DOHH2 (cell line): ENCODE measurements around the gene CAPN10.
A peak's percentile ranks its signal among the peaks of the same experiment; 100 is the strongest.
"Not testable (repeated sequence)": the region's sequence is repeated elsewhere in the genome, so short reads cannot be mapped to it uniquely, and the experiment has no call there.

Experiments
- H3F3A ChIP-seq: fragments of 200-600 bp; sonication (generic), shearing (Covaris generic); 2 replicates; pipeline ENCODE4 v1.6.0; 2016; ENCODE audit warnings: antibody characterized with exemption, mild to moderate bottlenecking; ENCODE audit not compliant: control insufficient read depth, insufficient read depth
- H3K27ac ChIP-seq: fragments of 200-600 bp; sonication (generic); 2 replicates; pipeline ENCODE4 v1.5.1; 2014; ENCODE audit warnings: low read depth, mild to moderate bottlenecking, low read length, moderate library complexity
- H3K27me3 ChIP-seq: fragments of 200-600 bp; sonication (generic); 2 replicates; pipeline ENCODE4 v1.6.1; 2014; ENCODE audit warnings: mild to moderate bottlenecking, low read length, mixed read lengths; ENCODE audit not compliant: control insufficient read depth
- H3K36me3 ChIP-seq: fragments of 200-600 bp; sonication (generic); 2 replicates; pipeline ENCODE4 v1.6.1; 2014; ENCODE audit warnings: mild to moderate bottlenecking, low read length, moderate library complexity, mixed read lengths; ENCODE audit not compliant: control insufficient read depth
- H3K4me1 ChIP-seq: fragments of 200-600 bp; sonication (generic); 2 replicates; pipeline ENCODE4 v1.6.1; 2014; ENCODE audit warnings: mild to moderate bottlenecking, low read length, mixed read lengths; ENCODE audit not compliant: control insufficient read depth
- H3K4me2 ChIP-seq: fragments of 200-600 bp; sonication (generic); 2 replicates; pipeline ENCODE4 v1.6.0; 2014; ENCODE audit warnings: mild to moderate bottlenecking, low read length, moderate library complexity
- H3K4me3 ChIP-seq: fragments of 200-600 bp; sonication (generic); 2 replicates; pipeline ENCODE4 v1.5.1; 2014; ENCODE audit warnings: mild to moderate bottlenecking, low read length, mixed read lengths
- H3K79me2 ChIP-seq: fragments of 200-600 bp; sonication (generic); 2 replicates; pipeline ENCODE4 v1.6.1; 2014; ENCODE audit warnings: mild to moderate bottlenecking, low read length, mixed read lengths; ENCODE audit not compliant: control insufficient read depth
- H3K9me2 ChIP-seq: fragments of 200-600 bp; sonication (generic); replicated peaks from 2 replicates; pipeline ENCODE4 v1.6.1; 2014; ENCODE audit warnings: mild to moderate bottlenecking, low read length, mixed read lengths; ENCODE audit not compliant: control insufficient read depth
- H3K9me3 ChIP-seq: fragments of 200-600 bp; sonication (generic); 2 replicates; pipeline ENCODE4 v1.6.1; 2014; ENCODE audit warnings: antibody characterized with exemption, low read length, mixed read lengths; ENCODE audit not compliant: control insufficient read depth, insufficient read depth
- H4K20me1 ChIP-seq: fragments of 200-600 bp; sonication (generic); 2 replicates; pipeline ENCODE4 v1.6.0; 2014; ENCODE audit warnings: low read depth, mild to moderate bottlenecking, antibody characterized with exemption, low read length, moderate library complexity; ENCODE audit not compliant: control insufficient read depth, insufficient read depth
- CTCF ChIP-seq: fragments of 200-600 bp; sonication (generic); IDR thresholded peaks from one replicate; pipeline ENCODE4 v1.5.1; 2014; ENCODE audit warnings: antibody characterized with exemption, mild to moderate bottlenecking, low read depth, low read length; ENCODE audit not compliant: poor library complexity, severe bottlenecking
- EZH2phosphoT487 ChIP-seq: fragments of 200-600 bp; sonication (generic); IDR thresholded peaks from 2 replicates; pipeline ENCODE4 v1.6.1; 2017; ENCODE audit warnings: borderline replicate concordance, mild to moderate bottlenecking, antibody characterized with exemption, low read length, moderate library complexity, mixed read lengths

CAPN10 gene

DNA sequence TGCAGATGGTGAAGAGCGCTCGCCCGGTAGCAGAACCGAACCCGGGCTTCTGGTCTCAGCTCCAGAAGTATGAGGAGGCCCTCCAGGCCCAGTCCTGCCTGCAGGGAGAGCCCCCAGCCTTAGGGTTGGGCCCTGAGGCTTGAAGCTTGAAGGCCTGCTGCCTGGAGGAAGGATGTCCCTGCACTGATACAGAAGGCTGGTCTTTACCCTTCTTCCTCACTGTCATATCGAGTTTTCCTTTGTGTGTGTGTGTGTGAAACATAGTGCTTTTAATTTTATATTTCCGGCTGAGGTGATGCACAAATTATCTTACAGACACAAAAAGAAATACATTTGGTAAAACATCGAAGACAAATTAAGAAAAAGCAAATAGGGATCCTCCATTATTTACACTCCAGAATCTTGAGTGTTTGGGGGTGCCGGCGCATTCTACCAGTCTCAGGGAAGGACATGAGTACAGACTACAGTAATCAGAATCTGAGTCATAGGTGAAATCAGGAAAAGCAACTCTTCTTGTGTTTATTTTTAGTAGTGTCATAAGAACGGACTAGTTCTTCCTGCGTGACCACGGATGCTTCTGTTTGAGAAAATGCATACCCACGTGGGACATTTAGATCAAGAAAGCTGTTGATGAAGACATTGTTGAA, 25.1 kb upstream of the CAPN10 start:
- no peaks in the 10 kb centered on the region for H3K9me3 ChIP-seq
- H3K27me3 ChIP-seq, result no peaks in the 10 kb centered on the region
- H3K9me2 ChIP-seq, result no peaks in the 10 kb centered on the region
- TF ChIP-seq CTCF, result peak; percentile 4
- no peak for TF ChIP-seq EZH2phosphoT487
- H3K4me2 ChIP-seq, result peak overlapping the region; percentile 71
- peak overlapping the region; percentile 88 for H3K27ac ChIP-seq
- H4K20me1 ChIP-seq, result no peaks in the 10 kb centered on the region
- H3K79me2 ChIP-seq, result peaks cover 90% of the 10 kb centered on the region
- H3K36me3 ChIP-seq, result peaks cover 73% of the 10 kb centered on the region
- peak overlapping the region; percentile 93 for H3K4me3 ChIP-seq
- H3F3A ChIP-seq, result peaks cover 20% of the 10 kb centered on the region
- H3K4me1 ChIP-seq, result peaks cover 66% of the 10 kb centered on the region

GRCh38 chr2:240563231-240563630, 23.3 kb upstream of the CAPN10 start:
- H3K9me2 ChIP-seq, H4K20me1 ChIP-seq, H3K27me3 ChIP-seq, H3K9me3 ChIP-seq, H3K4me3 ChIP-seq, H3K4me2 ChIP-seq, H3K27ac ChIP-seq: not testable (repeated sequence)
- H3K36me3 ChIP-seq, result peaks cover 60% of the 10 kb centered on the region
- H3K4me1 ChIP-seq, result peaks cover 75% of the 10 kb centered on the region
- H3K79me2 ChIP-seq, result peaks cover 86% of the 10 kb centered on the region
- H3F3A ChIP-seq, result peaks cover 29% of the 10 kb centered on the region

DNA sequence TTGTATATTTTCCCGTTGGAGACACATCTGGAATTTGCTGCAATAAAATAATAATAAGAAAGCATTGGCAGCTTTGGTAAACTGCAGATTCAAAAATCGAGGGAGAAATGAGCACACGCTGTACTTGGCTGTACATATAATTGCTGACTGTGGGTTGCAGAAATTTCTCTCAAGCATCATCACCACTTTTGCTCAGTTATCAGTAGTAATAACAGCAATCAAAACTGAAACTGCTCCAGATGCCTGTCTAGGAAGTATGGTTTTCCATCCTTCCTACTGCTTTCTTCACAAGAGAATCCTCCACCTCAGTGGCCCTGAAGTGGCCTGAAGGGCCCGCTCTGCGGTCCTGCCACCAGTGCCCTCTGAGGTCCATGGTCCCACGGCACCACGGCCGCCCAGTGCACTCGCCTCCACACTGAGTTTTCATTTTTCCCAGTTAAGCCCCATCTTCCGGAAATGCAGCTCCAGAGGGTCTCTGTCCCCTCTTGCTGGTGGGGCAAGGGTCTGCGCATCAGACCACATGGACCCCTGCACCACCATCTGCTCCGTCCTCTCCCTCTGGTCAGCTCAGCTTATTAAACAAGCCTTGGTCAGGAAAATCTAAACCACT, 22.5 kb upstream of the CAPN10 start:
- Histone ChIP-seq H3K4me2 (peak overlapping the region; percentile 100; the same call in 1 of the 2 replicates), H3K9me3 (no peaks in the 10 kb centered on the region), H3K4me1 (peaks cover 68% of the 10 kb centered on the region), H3K79me2 (peaks cover 81% of the 10 kb centered on the region), H3K9me2 (no peaks in the 10 kb centered on the region), H3K36me3 (peaks cover 52% of the 10 kb centered on the region), H3F3A (peaks cover 27% of the 10 kb centered on the region), H3K4me3 (no peak overlapping the region; the same call in 1 of the 2 replicates), H3K27me3 (no peaks in the 10 kb centered on the region), H4K20me1 (no peaks in the 10 kb centered on the region), H3K27ac (peak overlapping the region; percentile 95; the same call in 1 of the 2 replicates)
- TF ChIP-seq EZH2phosphoT487 (no peak), CTCF (no peak)
